Brain microvascular endothelial cell (primary cell): ENCODE data around the gene SNTG2.

ENCODE experiments used
- DNase-seq: peaks from one replicate; pipeline ENCODE4 v3.0.0-alpha.2; 2020
- H3K27ac ChIP-seq: fragments of 250-450 bp; sonication (Bioruptor Pico); 2 replicates; pipeline ENCODE4 v1.5.1; 2020; ENCODE audit warnings: mild to moderate bottlenecking, moderate library complexity
- H3K27me3 ChIP-seq: fragments of 250-450 bp; sonication (Bioruptor Pico); replicated peaks from 2 replicates; pipeline ENCODE4 v1.5.1; 2020; ENCODE audit warnings: mild to moderate bottlenecking
- H3K36me3 ChIP-seq: fragments of 250-450 bp; sonication (Bioruptor Pico); replicated peaks from 2 replicates; pipeline ENCODE4 v1.5.1; 2020; ENCODE audit warnings: mild to moderate bottlenecking
- H3K4me3 ChIP-seq: 2 replicates; pipeline ENCODE4 v1.5.1; 2011; ENCODE audit warnings: low read depth, mild to moderate bottlenecking, control low read depth, low read length, moderate library complexity
- CTCF ChIP-seq: IDR thresholded peaks from 2 replicates; pipeline ENCODE4 v1.5.1; 2011; ENCODE audit warnings: low read depth, mild to moderate bottlenecking, moderate library complexity, low read length, control low read depth, inconsistent platforms; ENCODE audit errors: missing control alignments
- in situ Hi-C: cut with HindIII; loops from 2 replicates; pipeline ENCODE4 v1.10.0; 2017; ENCODE audit warnings: low sequenced_read_pairs, low pct_ligation_motif_present

Gene SNTG2

GRCh38 chr2:1306687-1307516 is 356.3 kb downstream of the SNTG2 start:
- TF ChIP-seq CTCF: no peak
- no peak for DNase-seq
- Histone ChIP-seq H3K27me3 (no peaks in the 10 kb centered on the region), H3K27ac (no peak overlapping the region), H3K36me3 (no peaks in the 10 kb centered on the region), H3K4me3 (no peak overlapping the region)
- in situ Hi-C loops: no loop called here

GRCh38 chr2:1307670-1308069 is 357.0 kb downstream of the SNTG2 start:
- DNase-seq: no peak
- no peaks in the 10 kb centered on the region for H3K27me3 ChIP-seq
- no peaks in the 10 kb centered on the region for H3K36me3 ChIP-seq
- H3K4me3 ChIP-seq: no peak overlapping the region
- H3K27ac ChIP-seq: no peak overlapping the region
- TF ChIP-seq CTCF: no peak
- in situ Hi-C loops: no loop called here

- TF ChIP-seq CTCF: no peak
- in situ Hi-C loops: no loop called here
- Histone ChIP-seq H3K27ac (no peak overlapping the region), H3K27me3 (no peaks in the 10 kb centered on the region), H3K4me3 (no peak overlapping the region), H3K36me3 (no peaks in the 10 kb centered on the region)
- DNase-seq: no peak
These were observed 358.0 kb downstream of the SNTG2 start for GRCh38 chr2:1308678-1309077.

DNA sequence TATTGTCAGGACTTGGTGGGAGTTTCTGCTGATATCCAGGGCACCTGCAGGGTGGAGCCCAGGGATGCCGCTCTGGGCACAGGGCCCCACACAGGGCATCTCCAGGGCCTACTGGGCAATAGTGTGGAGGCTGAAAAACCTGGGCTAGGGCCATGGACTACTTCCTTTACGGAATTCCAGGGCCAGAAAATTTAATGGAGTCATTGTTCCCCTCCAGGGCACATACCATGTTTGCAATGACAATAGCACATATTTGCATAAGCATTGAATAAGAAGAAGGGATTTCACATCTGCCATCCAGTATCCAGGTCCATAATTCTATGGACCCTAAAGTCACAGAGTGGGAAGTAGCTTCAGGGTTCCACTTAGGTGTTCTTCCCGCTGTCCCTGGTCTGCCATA is 358.9 kb downstream of the SNTG2 start:
- no peak for TF ChIP-seq CTCF
- in situ Hi-C loops: no loop called here

GRCh38 chr2:1310202-1310601 is 359.6 kb downstream of the SNTG2 start:
- DNase-seq: no peak
- H3K27ac ChIP-seq: no peak overlapping the region
- H3K4me3 ChIP-seq: no peak overlapping the region
- in situ Hi-C loops: no loop called here
- TF ChIP-seq CTCF: no peak
- H3K27me3 ChIP-seq: no peaks in the 10 kb centered on the region
- no peaks in the 10 kb centered on the region for H3K36me3 ChIP-seq

More for the DNA sequence above, 358.9 kb downstream of the SNTG2 start:
- no peak for DNase-seq
- H3K27me3 ChIP-seq: no peaks in the 10 kb centered on the region
- H3K36me3 ChIP-seq: no peaks in the 10 kb centered on the region
- no peak overlapping the region for H3K4me3 ChIP-seq
- no peak overlapping the region for H3K27ac ChIP-seq

DNA sequence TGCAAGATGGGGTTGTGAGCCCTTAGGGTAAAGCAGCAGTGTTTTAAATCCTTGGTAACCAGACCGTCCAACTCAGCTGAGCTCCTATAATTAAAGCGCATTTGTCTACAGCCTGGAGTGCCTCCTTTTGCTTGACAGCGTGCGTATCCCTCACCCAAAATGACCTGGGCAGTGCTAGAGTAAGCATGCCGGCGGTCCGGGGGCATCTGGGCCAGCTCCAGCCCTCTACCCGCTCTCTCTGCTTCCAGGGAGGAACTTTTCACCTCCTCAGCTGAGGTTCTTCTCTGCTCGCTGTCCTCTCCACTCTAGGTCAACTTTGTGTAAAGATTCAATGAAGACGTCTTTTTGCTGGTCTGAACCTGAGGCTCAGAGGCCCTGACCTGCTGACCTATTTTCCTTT is 360.2 kb downstream of the SNTG2 start:
- DNase-seq: no peak
- no peaks in the 10 kb centered on the region for H3K36me3 ChIP-seq
- H3K4me3 ChIP-seq: no peak overlapping the region
- H3K27me3 ChIP-seq: no peaks in the 10 kb centered on the region
- H3K27ac ChIP-seq: no peak overlapping the region
- TF ChIP-seq CTCF: no peak
- in situ Hi-C loops: no loop called here
